Measurements from ENCODE around the gene LDLRAD4.

DNA sequence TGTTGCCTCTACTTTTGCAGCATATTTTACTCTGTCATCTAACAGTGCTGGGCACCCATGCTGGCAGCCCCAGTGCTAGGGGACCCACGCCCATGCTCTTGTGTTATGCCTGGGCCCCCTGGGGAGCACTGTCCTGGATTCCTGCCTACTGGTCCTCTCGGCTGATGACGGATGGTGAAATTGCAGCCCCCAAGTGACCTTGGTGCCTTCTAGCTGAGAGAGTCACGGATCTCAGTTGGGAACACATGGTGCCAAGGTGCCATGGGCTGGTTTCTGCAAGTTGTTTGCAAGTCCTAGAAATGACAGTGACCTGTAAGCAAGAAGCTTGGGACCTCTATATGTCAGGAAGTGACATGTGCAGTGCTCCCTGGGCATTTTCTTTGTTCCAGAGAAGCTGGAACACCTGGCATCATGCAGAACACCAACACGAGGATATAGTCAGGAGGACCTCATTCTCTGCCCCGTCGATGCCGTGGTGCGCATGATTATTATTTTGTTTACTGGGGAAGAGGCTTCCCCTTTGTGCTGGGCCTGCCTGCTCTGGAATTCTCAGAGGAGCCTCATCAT is 187.6 kb downstream of the LDLRAD4 start:
- TF ChIP-seq, protein P1, sequence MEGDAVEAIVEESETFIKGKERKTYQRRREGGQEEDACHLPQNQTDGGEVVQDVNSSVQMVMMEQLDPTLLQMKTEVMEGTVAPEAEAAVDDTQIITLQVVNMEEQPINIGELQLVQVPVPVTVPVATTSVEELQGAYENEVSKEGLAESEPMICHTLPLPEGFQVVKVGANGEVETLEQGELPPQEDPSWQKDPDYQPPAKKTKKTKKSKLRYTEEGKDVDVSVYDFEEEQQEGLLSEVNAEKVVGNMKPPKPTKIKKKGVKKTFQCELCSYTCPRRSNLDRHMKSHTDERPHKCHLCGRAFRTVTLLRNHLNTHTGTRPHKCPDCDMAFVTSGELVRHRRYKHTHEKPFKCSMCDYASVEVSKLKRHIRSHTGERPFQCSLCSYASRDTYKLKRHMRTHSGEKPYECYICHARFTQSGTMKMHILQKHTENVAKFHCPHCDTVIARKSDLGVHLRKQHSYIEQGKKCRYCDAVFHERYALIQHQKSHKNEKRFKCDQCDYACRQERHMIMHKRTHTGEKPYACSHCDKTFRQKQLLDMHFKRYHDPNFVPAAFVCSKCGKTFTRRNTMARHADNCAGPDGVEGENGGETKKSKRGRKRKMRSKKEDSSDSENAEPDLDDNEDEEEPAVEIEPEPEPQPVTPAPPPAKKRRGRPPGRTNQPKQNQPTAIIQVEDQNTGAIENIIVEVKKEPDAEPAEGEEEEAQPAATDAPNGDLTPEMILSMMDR (IDR thresholded peaks at IDR 0.05; ENCODE audit: insufficient read depth, low read length), result no peak
- TF ChIP-seq, protein P2, sequence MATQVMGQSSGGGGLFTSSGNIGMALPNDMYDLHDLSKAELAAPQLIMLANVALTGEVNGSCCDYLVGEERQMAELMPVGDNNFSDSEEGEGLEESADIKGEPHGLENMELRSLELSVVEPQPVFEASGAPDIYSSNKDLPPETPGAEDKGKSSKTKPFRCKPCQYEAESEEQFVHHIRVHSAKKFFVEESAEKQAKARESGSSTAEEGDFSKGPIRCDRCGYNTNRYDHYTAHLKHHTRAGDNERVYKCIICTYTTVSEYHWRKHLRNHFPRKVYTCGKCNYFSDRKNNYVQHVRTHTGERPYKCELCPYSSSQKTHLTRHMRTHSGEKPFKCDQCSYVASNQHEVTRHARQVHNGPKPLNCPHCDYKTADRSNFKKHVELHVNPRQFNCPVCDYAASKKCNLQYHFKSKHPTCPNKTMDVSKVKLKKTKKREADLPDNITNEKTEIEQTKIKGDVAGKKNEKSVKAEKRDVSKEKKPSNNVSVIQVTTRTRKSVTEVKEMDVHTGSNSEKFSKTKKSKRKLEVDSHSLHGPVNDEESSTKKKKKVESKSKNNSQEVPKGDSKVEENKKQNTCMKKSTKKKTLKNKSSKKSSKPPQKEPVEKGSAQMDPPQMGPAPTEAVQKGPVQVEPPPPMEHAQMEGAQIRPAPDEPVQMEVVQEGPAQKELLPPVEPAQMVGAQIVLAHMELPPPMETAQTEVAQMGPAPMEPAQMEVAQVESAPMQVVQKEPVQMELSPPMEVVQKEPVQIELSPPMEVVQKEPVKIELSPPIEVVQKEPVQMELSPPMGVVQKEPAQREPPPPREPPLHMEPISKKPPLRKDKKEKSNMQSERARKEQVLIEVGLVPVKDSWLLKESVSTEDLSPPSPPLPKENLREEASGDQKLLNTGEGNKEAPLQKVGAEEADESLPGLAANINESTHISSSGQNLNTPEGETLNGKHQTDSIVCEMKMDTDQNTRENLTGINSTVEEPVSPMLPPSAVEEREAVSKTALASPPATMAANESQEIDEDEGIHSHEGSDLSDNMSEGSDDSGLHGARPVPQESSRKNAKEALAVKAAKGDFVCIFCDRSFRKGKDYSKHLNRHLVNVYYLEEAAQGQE (IDR thresholded peaks at IDR 0.05; ENCODE audit: insufficient replicate concordance, low read depth), result no peak
- TF ChIP-seq POLR2AphosphoS5 (IDR thresholded peaks at IDR 0.05; ENCODE audit: low read depth), result no peak

Data from HL-60 (cell line).